HG03135 (cell line): ENCODE measurements around the gene ZDHHC17.
A peak's percentile ranks its signal among the peaks of the same experiment; 100 is the strongest.
"Not testable (repeated sequence)": the region's sequence is repeated elsewhere in the genome, so short reads cannot be mapped to it uniquely, and the experiment has no call there.

Experiments used
- ATAC-seq: cut with Tn5 transposase; IDR thresholded peaks from one replicate; pipeline ENCODE4 v1.9.1; 2021; ENCODE audit warnings: mild to moderate bottlenecking, moderate library complexity; ENCODE audit not compliant: unreplicated experiment

ZDHHC17 gene

GRCh38 chr12:76764856-76765255 is 941 bp downstream of the ZDHHC17 start:
- ATAC-seq = no peak

- no peak for ATAC-seq
These were observed 1.7 kb downstream of the ZDHHC17 start for GRCh38 chr12:76765598-76765997.

DNA sequence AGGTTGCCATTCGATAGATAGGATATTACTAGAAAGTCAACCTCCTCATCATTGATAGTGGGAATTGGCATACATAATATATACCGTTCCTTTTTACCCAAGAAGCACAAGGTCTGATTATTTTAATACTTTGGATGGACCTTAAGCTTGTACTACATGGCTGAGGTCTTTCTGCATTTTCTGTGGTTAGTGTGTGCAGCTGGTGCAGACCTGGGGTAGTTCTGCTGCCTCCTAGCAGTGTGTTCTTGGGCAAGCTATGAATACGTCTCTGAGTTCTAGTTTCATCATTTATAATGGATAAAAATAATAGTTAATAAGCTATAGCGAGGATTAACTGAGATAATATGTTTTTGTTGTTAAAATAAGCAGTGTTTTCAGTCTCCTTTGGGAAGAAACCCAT is 2.2 kb downstream of the ZDHHC17 start:
- no peak for ATAC-seq

- no peak for ATAC-seq
These were observed 4.7 kb downstream of the ZDHHC17 start for GRCh38 chr12:76768576-76768975.

GRCh38 chr12:76777765-76778216 is 13.9 kb downstream of the ZDHHC17 start:
- ATAC-seq = peak; percentile 99

GRCh38 chr12:76778364-76778763 is 14.4 kb downstream of the ZDHHC17 start:
- no peak for ATAC-seq

GRCh38 chr12:76779310-76779709 is 15.4 kb downstream of the ZDHHC17 start:
- ATAC-seq = not testable (repeated sequence)

DNA sequence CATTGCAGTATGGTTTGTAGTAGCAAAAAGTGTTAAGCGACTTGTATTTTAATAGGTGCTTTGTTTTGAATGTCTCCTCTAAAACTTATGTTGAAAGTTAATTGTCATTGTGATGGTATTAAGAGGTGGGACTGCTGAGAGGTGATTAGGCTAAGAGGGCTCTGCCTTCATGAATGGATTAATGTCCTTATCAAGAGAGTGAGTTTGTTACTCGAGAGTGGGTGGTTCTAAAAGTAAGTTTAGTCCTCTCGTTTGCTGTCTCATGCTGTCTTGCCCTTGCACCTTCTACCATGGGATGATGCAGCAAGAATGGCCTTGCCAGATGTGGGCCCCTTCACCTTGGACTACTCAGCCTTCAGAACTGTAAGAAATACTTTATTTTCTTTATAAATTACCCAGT is 17.4 kb downstream of the ZDHHC17 start:
- no peak for ATAC-seq

DNA sequence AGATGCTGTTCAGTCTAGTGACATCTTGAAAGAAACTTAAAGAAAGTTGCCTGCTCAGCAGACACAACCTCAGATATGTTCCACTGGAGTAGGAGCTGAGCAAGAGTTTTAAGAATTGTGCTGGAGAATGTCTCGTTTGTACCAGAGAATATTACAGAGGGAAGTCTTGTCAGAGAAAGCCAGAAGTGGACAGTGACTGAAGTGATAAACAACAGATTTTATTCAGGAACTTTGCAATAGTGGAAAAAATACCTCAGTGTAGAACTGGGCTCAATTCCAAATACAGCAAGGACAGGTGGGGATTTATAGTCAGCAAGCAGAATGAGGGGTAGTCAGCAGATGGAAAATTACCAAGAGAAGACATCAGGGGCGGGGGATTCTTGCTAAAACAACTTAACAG is 18.6 kb downstream of the ZDHHC17 start:
- no peak for ATAC-seq

DNA sequence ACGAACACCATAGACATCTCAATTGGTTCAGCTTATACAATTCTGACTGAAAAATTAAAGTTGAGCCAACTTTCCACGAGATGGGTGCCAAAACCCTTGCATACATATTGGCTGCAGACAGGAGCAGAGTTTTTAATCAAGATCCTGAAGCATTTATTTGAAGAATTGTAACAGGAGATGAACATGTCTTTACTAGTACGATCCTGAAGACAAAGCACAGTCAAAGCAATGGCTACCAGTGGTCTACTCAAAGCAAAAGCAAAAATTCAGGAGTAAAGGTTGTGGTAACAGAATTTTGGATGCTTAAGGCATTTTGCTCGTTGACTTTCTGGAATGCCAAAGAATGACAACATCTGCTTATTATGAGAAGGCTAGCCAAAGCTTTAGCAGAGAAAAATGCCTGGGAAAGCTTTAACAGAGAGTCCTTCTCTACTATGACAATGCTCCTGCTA is 20.7 kb downstream of the ZDHHC17 start:
- no peak for ATAC-seq

DNA sequence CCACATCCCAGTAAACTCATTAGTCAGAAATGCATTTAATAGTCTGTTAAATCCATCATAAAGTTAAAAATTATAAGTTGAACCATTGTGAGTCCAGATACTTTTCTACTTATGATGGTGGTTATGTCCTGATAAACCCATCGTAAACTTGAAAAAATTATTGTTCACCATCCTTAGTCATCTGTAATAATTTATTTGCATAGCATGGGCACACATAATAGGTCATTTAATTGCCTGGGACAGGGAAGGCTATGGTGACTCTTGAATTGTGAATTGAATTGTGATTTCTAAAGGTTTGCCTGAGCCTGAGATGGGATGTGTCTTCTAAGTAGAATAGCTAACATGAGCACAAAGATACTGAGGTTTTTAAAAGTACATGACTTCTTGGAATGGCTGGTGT is 21.5 kb downstream of the ZDHHC17 start:
- ATAC-seq = no peak

GRCh38 chr12:76786986-76787385 is 23.1 kb downstream of the ZDHHC17 start:
- ATAC-seq = no peak

- ATAC-seq = no peak
These were observed 23.8 kb downstream of the ZDHHC17 start for GRCh38 chr12:76787689-76788088.

DNA sequence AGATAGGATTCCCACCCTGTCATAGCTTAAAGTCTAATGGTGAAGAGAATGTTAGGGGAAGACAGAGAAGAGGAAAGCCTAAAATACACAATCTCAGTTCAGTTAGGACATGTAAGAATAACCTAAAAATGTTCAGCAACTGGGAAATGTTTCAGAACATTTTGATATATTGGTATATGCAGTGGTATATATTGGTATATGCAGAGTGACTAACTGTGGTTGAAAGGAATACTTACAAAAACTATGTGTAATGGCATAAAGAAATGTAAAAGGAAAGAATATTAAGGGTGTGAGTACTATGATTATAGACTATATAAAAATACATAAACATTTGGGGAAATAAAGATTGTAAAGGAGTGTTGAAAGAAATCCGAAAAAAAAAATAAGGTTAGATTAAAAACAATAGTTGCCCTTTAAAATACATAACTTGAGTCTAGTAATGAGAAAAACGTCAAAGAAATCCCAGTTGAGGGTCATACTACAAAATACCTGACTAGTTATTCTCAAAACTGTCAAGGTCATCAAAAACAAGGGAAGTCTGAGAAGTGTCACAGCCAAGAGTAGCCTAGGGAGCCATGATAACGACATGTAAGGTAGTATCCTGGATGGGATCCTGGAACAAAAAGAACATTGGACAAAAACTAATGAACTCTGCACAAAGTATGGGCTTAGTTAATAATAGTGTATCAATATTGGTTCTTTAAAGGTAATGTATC is 25.6 kb downstream of the ZDHHC17 start:
- ATAC-seq = no peak

- no peak for ATAC-seq
These were observed 26.9 kb downstream of the ZDHHC17 start for GRCh38 chr12:76790564-76791552.

- ATAC-seq = no peak
These were observed 28.9 kb downstream of the ZDHHC17 start for GRCh38 chr12:76792828-76793227.

- ATAC-seq = no peak
These were observed 34.9 kb downstream of the ZDHHC17 start for GRCh38 chr12:76798864-76799263.

- no peak for ATAC-seq
These were observed 35.4 kb downstream of the ZDHHC17 start for GRCh38 chr12:76799362-76799761.

DNA sequence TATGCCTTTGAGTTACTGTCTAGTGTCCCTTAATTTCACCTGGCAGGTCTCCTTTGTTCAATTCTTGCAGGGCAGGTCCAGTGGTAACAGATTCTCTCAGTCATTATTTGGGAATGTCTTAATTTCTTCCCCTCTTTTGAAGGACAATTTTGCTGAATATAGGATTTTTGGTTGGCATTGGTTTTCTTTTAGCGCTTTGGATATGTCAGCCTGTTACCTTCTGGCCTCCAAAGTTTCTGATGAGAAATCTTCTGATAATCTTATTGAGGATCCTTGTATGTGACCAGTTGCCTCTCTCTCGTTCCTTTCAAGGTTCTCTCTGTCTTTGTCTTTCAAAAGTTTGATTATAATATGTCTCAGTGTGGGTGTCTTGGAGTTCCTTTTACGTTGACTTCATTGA is 38.1 kb downstream of the ZDHHC17 start:
- no peak for ATAC-seq

- no peak for ATAC-seq
These were observed 40.6 kb downstream of the ZDHHC17 start for GRCh38 chr12:76804435-76804976.

DNA sequence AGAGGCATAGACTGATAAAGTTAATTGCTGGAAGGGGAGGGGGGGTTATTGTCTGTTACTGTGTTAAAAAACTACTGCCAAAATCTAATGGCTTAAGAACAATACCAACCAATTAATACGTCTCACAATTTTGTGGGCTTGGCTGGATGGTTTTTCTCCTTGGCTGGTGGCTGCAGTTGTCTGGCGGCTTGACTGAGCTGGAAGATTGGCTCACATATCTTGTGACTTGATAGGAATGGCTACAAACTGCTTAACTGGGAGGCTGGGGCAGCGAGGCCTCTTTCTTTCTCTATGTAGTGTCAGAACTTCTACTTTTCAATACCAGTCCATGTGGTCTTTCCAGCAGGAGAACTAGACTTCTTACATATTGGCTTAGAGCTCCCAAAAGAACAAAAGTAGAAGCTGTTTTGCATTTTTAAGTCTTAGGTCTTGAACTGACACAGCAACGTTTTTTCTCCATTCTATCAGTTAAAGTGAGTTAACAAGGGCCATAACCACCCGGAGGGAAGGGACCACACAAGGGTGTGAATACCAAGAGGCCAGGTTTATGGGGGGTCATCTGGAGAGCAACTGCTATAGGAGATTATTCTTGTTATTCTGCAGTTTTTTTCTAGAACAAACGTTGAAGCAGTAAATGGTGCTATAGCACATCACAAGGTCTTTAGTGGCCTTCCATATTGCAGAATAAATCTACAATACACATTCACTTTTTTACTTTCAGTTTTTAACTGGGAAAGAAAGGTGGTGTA is 46.9 kb downstream of the ZDHHC17 start:
- no peak for ATAC-seq
